Measurements from ENCODE around the gene CABP2. TPM values are rescaled to one million over a fixed set of nuclear protein-coding genes. Genes with fewer than 3 reads are reported as not detected.
"Not testable (repeated sequence)": the region's sequence is repeated elsewhere in the genome, so short reads cannot be mapped to it uniquely, and the experiment has no call there.

CABP2 gene
- total RNA-seq, 3 donors from 2014 or later (not counting 1 experiment from before 2014, with no cell fraction given) = not detected

- ATAC-seq = no peak
- H3K36me3 ChIP-seq (ENCODE audit: control insufficient read depth, insufficient read depth, low read length) = no peaks in the 10 kb centered on the region
- H3K27ac ChIP-seq (ENCODE audit: low read length) = no peak overlapping the region
- H3K4me1 ChIP-seq (ENCODE audit: control insufficient read depth, insufficient read depth, low read length) = no peaks in the 10 kb centered on the region
- intact Hi-C loops (cut with micrococcal nuclease) = loop anchor here (5.0 kb wide), 1 partner anchor 36 kb away; the partner anchor contains the start of gene NDUFV1
- Mint-ChIP-seq H3K36me3 (no peaks in the 10 kb centered on the region), H3K9me3 (no peaks in the 10 kb centered on the region), H3K4me3 (no peak overlapping the region), H3K4me1 (peaks cover 0 to 5% of the 10 kb centered on the region in 2 donors), H3K27me3 (ENCODE audit: low read depth in 2 of 2) (peaks cover 0 to 3% of the 10 kb centered on the region in 2 donors), H3K27ac (no peak overlapping the region)
- TF ChIP-seq CTCF (IDR thresholded peaks at IDR 0.05) = no peak
- 78% methylated on average over 6 of the region's 6 CpGs for WGBS (ENCODE audit: insufficient coverage)
- DNase-seq = no peak
- H3K9me3 ChIP-seq (ENCODE audit: control insufficient read depth, insufficient read depth, low read length) = no peaks in the 10 kb centered on the region
- H3K27me3 ChIP-seq (ENCODE audit: control insufficient read depth, insufficient read depth, low read length) = no peaks in the 10 kb centered on the region
- no peak overlapping the region for H3K4me3 ChIP-seq (ENCODE audit: low read length)
Measured at GRCh38 chr11:67571443-67571842, 48.2 kb upstream of the CABP2 start.

- WGBS (ENCODE audit: insufficient coverage) = 84% methylated on average over 4 of the region's 4 CpGs
- Histone ChIP-seq H3K27ac (ENCODE audit: low read length) (no peak overlapping the region), H3K36me3 (ENCODE audit: control insufficient read depth, insufficient read depth, low read length) (no peaks in the 10 kb centered on the region), H3K4me3 (ENCODE audit: low read length) (no peak overlapping the region), H3K27me3 (ENCODE audit: control insufficient read depth, insufficient read depth, low read length) (no peaks in the 10 kb centered on the region), H3K4me1 (ENCODE audit: control insufficient read depth, insufficient read depth, low read length) (peaks cover 10% of the 10 kb centered on the region), H3K9me3 (ENCODE audit: control insufficient read depth, insufficient read depth, low read length) (no peaks in the 10 kb centered on the region)
- no peak for TF ChIP-seq CTCF (IDR thresholded peaks at IDR 0.05)
- Mint-ChIP-seq H3K4me1 (peaks cover 9 to 10% of the 10 kb centered on the region in 2 donors), H3K4me3 (no peak overlapping the region), H3K27me3 (ENCODE audit: low read depth in 2 of 2) (peaks cover 14 to 17% of the 10 kb centered on the region in 2 donors), H3K9me3 (no peaks in the 10 kb centered on the region), H3K36me3 (no peaks in the 10 kb centered on the region), H3K27ac (no peak overlapping the region)
- DNase-seq (no peak), ATAC-seq (no peak)
- intact Hi-C loops (cut with micrococcal nuclease) = no loop called here
Measured at GRCh38 chr11:67564230-67564629, 41.0 kb upstream of the CABP2 start.

- ATAC-seq; H3K4me3 Mint-ChIP-seq; H3K9me3 Mint-ChIP-seq; DNase-seq; H3K4me1 Mint-ChIP-seq; H3K27ac Mint-ChIP-seq; intact Hi-C loops (cut with micrococcal nuclease); H3K36me3 ChIP-seq (ENCODE audit: control insufficient read depth, insufficient read depth, low read length); H3K27ac ChIP-seq (ENCODE audit: low read length); H3K36me3 Mint-ChIP-seq; H3K9me3 ChIP-seq (ENCODE audit: control insufficient read depth, insufficient read depth, low read length); H3K4me3 ChIP-seq (ENCODE audit: low read length); H3K27me3 ChIP-seq (ENCODE audit: control insufficient read depth, insufficient read depth, low read length): not testable (repeated sequence)
- peaks cover 10% of the 10 kb centered on the region for H3K4me1 ChIP-seq (ENCODE audit: control insufficient read depth, insufficient read depth, low read length)
- WGBS (ENCODE audit: insufficient coverage) = 86% methylated on average over 11 of the region's 11 CpGs
- H3K27me3 Mint-ChIP-seq (ENCODE audit: low read depth in 2 of 2) = peaks cover 16 to 23% of the 10 kb centered on the region in 2 donors
Measured at GRCh38 chr11:67563705-67564114, 40.5 kb upstream of the CABP2 start.

- no peak for DNase-seq
- peaks cover 18 to 28% of the 10 kb centered on the region in 2 donors for H3K27me3 Mint-ChIP-seq (ENCODE audit: low read depth in 2 of 2)
- no peaks in the 10 kb centered on the region for H3K9me3 Mint-ChIP-seq
- H3K27ac Mint-ChIP-seq = no peak overlapping the region
- 89% methylated on average over 10 of the region's 10 CpGs for WGBS (ENCODE audit: insufficient coverage)
- Histone ChIP-seq H3K27me3 (ENCODE audit: control insufficient read depth, insufficient read depth, low read length) (peaks cover 1% of the 10 kb centered on the region), H3K27ac (ENCODE audit: low read length) (no peak overlapping the region), H3K9me3 (ENCODE audit: control insufficient read depth, insufficient read depth, low read length) (no peaks in the 10 kb centered on the region), H3K36me3 (ENCODE audit: control insufficient read depth, insufficient read depth, low read length) (no peaks in the 10 kb centered on the region), H3K4me3 (ENCODE audit: low read length) (no peak overlapping the region), H3K4me1 (ENCODE audit: control insufficient read depth, insufficient read depth, low read length) (peaks cover 10% of the 10 kb centered on the region)
- H3K36me3 Mint-ChIP-seq = no peaks in the 10 kb centered on the region
- no peak for TF ChIP-seq CTCF (IDR thresholded peaks at IDR 0.05)
- intact Hi-C loops (cut with micrococcal nuclease) = no loop called here
- no peak for ATAC-seq
- H3K4me1 Mint-ChIP-seq = peaks cover 9 to 10% of the 10 kb centered on the region in 2 donors
- no peak overlapping the region for H3K4me3 Mint-ChIP-seq
Measured at GRCh38 chr11:67562963-67563704, 39.9 kb upstream of the CABP2 start.
